ENCODE results near the gene CD160. TPM values are rescaled to one million over a fixed set of nuclear protein-coding genes. Genes with fewer than 3 reads are reported as not detected.

CD160 gene
- total and polyA plus RNA-seq, 10 of the 15 experiments (the other 5 are each of a cell fraction or from before 2014, with no cell fraction given): 0.06 to 1.1 (median 0.26) TPM; not detected in 5

DNA sequence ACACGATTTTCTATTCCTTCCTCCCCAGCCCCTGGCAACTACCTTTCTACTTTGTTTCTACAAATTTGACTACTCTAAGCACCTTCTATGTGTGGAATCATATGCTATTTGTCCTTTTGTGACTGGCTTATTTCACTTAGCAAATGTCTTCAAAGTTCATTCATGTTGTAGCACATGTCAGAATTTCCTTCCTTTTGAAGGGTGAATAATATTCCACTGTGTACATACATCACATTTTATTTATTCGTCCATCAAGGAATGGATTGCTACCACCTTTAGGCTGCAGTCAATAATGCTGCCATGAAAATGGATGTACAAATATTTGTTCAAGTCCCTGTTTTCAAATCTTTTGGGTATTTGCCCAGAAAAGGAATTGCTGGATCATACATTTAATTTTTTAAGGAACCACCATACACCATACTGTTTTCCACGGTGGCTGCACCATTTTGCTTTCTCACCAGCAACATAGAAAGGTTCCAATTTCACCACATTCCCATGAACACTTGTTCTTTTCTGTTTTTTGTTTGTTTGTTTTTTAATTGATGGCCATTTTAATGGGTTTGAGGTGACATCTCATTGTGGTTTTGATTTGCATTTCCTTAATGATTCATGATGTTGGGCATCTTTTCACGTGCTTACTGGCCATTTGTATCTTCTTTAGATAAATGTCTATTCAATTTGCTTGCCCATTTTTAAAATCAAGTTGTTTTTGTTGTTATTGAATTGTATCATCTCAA, 8.8 kb upstream of the CD160 start:
- Histone ChIP-seq H4K20me1 (ENCODE audit: control insufficient read depth, insufficient read depth) (no peaks in the 10 kb centered on the region), H3K9me3 (replicated peaks; ENCODE audit: control insufficient read depth, insufficient read depth, low read length) (no peaks in the 10 kb centered on the region), H3K4me1 (ENCODE audit: control insufficient read depth, insufficient read depth, low read length) (peaks cover 6% of the 10 kb centered on the region), H3K9ac (ENCODE audit: control insufficient read depth, insufficient read depth, low read length) (no peak overlapping the region), H2AFZ (ENCODE audit: control insufficient read depth, low read depth, low read length) (no peak overlapping the region), H3K36me3 (ENCODE audit: control insufficient read depth in 2 of 2, insufficient read depth in 2 of 2, low read length in 1 of 2) (no peaks in the 10 kb centered on the region), H3K4me3 (no peak overlapping the region), H3K27ac (ENCODE audit: control insufficient read depth, insufficient read depth) (no peak overlapping the region), H3K27me3 (replicated peaks in 1 of 2; ENCODE audit: control insufficient read depth in 2 of 2, insufficient read depth in 2 of 2, low read length in 1 of 2) (no peaks in the 10 kb centered on the region), H3K79me2 (ENCODE audit: control insufficient read depth, insufficient read depth, low read length) (no peaks in the 10 kb centered on the region), H3K4me2 (ENCODE audit: control insufficient read depth, insufficient read depth) (no peak overlapping the region)
- intact Hi-C loops (cut with micrococcal nuclease; ENCODE audit: unreplicated experiment) (no loop called here), in situ Hi-C loops (cut with MboI) (no loop called here)
- POLR2A ChIA-PET: interaction anchor here (0.6 kb wide), 1 partner anchor 8 kb away, joined by 3 read pairs; no protein-coding TSS in a partner anchor
- FAIRE-seq (no peak), ATAC-seq (no peak), DNase-seq (ENCODE audit: low read depth, low spot score) (no peak)
- SMC1A ChIA-PET (ENCODE audit: uncharacterized antibody, unreplicated experiment): no interaction called here
- CTCF ChIA-PET: interaction anchor here (1.0 kb wide), 1 partner anchor 10 kb away, joined by 3 read pairs; no protein-coding TSS in a partner anchor
- RAD21 ChIA-PET (ENCODE audit: unreplicated experiment): interaction anchor here (1.4 kb wide), 1 partner anchor 8 kb away, joined by 4 read pairs; the partner anchor contains the start of gene CD160
- TF ChIP-seq RCOR1 (conservative IDR thresholded peaks at IDR 0.05; ENCODE audit: low read depth, low read length) (no peak), FOXM1 (IDR thresholded peaks at IDR 0.05; ENCODE audit: low read depth, low read length) (no peak), HDAC2 (IDR thresholded peaks at IDR 0.05) (no peak), NBN (IDR thresholded peaks at IDR 0.05) (no peak), SPI1 (IDR thresholded peaks at IDR 0.05; ENCODE audit: borderline replicate concordance, insufficient read depth, low read depth, low read length) (no peak)
- TF ChIP-seq, protein P1, sequence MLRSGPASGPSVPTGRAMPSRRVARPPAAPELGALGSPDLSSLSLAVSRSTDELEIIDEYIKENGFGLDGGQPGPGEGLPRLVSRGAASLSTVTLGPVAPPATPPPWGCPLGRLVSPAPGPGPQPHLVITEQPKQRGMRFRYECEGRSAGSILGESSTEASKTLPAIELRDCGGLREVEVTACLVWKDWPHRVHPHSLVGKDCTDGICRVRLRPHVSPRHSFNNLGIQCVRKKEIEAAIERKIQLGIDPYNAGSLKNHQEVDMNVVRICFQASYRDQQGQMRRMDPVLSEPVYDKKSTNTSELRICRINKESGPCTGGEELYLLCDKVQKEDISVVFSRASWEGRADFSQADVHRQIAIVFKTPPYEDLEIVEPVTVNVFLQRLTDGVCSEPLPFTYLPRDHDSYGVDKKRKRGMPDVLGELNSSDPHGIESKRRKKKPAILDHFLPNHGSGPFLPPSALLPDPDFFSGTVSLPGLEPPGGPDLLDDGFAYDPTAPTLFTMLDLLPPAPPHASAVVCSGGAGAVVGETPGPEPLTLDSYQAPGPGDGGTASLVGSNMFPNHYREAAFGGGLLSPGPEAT (IDR thresholded peaks at IDR 0.05; ENCODE audit: low read depth): no peak
- 84% methylated on average over 4 of the region's 4 CpGs for WGBS (ENCODE audit: insufficient coverage, insufficient replicate concordance, low lambda C conversion rate, missing lambda C conversion rate)
- no TSS peak for BruUV-seq (replicated peaks)

Measured in GM12878 (cell line).